GM21423 (cell line): ENCODE data around the gene CIZ1.
A peak's percentile ranks its signal among the peaks of the same experiment; 100 is the strongest.

Source experiments
- ATAC-seq: cut with Tn5 transposase; IDR thresholded peaks from one replicate; pipeline ENCODE4 v1.9.1; 2021; ENCODE audit warnings: mild to moderate bottlenecking, moderate library complexity; ENCODE audit not compliant: unreplicated experiment

The CIZ1 gene

GRCh38 chr9:128127990-128128835 is 63.2 kb downstream of the CIZ1 start:
- peak; percentile 65 for ATAC-seq

- ATAC-seq: peak; percentile 60
Observed at GRCh38 chr9:128127568-128127989, 63.8 kb downstream of the CIZ1 start, which contains the start of gene PTGES2. Gene PTGES2 (minus strand): TSS chr9:128127729. CDS start chr9:128127717, 12 bp downstream.

GRCh38 chr9:128125580-128126354 is 65.6 kb downstream of the CIZ1 start:
- no peak for ATAC-seq

DNA sequence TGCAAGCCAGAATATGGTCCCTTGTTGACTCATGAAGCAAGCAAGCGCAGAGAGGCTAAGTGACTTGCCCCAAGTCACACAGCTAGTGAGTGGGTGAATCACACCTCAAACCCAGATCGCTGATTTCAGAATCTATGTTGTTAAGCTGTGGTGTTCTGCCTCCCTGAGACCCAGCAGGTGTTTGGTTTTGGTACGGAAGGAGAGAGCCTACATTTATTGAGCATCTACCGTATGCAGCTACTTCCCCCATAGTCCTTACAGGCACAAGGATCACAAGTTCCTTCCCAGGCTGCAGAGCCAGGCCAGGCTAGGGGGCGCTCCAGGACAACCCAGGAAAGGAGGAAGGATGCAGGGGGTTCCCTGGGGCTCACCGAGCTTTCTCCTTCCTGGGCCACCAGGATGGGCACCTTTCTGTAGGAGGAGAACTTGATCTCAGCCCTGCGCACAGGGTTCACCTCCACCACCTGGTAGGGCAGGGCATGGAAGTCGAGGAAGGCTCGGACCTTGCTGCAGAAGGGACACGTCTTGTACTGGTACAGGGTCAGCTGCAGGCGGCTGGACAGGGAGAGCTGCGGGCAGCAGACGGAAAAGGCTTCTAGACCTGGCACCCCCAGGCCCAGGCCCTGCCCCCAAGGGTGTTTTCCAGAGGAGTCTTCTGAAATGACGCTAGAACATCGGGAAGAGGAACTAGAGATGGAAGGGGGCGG is 66.3 kb downstream of the CIZ1 start:
- no peak for ATAC-seq

- ATAC-seq: no peak
Observed at GRCh38 chr9:128124451-128124850, 66.9 kb downstream of the CIZ1 start.

DNA sequence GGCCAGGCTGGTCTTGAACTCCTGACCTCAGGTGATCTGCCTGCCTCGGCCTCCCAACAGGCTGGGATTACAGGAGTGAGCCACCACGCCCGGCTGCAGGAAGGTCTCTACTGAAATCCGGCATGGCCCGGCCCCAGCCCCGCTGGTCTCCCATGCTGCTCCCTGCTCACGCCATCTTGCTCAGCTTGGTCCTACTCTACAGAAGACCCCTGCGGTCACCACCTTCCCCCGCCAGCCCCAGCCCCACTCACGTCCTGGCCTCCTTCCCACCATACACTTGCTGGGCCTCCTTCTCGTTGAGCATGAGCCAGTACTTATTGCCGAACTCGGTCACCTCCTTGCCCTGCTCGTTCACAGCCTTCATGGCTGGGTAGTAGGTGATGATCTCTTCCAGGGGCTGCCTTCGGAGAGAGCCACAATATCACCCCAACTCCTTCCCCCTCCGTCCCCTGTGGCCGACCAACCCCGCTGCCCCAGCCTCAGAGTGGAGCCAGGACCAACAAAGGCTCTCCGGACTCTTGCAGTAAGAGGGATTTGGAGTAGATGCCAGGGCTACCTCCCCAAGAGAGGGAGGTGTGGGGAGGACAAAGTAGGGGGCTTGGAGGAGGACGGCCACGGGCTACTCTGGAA is 67.8 kb downstream of the CIZ1 start:
- ATAC-seq: no peak

- no peak for ATAC-seq
Observed at GRCh38 chr9:128122809-128123175, 68.6 kb downstream of the CIZ1 start.

GRCh38 chr9:128121924-128122808 is 69.2 kb downstream of the CIZ1 start:
- no peak for ATAC-seq

- no peak for ATAC-seq
Observed at GRCh38 chr9:128121466-128121810, 69.9 kb downstream of the CIZ1 start.

GRCh38 chr9:128120741-128121465 is 70.5 kb downstream of the CIZ1 start:
- ATAC-seq: no peak

DNA sequence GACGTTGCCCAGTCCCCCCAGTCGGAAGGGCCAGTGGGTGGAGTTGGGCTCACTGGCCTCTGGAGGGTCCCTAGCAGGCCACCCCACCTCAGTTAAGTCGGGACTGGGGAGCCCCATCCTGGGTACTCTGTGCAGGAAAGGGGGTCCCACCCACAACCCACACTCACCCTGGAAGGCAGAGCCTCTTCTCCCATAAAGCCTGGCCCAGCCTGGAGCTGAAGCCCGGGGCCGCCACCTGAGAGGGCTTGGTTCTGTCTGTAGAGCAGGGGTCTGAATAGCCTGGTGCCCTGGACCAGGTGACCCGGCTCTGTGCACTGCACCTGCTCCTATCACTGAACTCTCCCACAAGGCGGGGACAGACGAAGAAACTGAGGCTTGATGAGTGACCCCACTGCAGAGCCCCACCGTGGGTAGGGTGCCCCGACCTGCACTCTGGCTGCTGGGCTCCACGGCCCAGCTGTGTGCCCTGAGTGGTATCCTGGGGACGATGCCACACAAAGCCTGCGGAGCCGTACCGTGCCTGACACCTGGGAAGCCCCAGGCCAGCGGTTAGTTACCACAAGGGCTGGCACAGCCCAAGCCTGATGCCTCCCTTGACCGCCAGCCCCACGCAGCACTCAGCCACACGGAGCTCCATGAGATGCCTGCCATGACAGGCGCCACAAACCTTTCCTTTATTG is 71.2 kb downstream of the CIZ1 start:
- ATAC-seq: no peak

DNA sequence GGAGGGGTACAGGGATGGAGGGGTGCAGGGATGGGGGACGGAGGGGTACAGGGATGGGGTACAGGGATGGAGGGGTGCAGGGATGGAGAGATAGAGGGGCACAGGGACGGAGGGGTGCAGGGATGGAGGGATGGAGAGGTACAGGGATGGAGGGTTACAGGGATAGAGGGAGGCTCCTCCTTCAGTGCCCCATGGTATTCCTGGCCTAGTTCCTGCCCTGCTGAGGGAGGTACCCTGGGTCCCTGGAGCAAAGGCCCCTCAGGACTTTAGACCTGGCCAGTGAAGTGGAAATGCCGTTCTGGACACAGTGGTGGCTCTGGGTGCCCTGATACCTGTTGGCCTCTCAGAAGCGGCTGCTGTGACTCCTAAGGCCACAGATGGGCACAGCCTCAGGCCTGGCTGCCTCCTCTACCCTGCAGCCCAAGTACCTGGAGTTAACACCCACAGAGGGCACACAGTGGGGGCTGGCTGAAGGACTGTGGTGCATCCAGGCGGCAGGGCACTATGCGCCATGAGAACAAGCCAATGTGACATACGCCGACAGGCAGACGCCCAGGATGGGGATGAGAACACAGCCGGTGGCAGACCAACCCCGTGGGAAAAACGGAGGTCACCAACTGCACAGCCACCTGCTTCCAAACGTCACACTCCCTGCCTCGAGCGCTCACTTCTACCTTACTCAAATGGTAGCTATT is 72.3 kb downstream of the CIZ1 start:
- ATAC-seq: no peak

- ATAC-seq: no peak
Observed at GRCh38 chr9:128118472-128118857, 72.9 kb downstream of the CIZ1 start.

DNA sequence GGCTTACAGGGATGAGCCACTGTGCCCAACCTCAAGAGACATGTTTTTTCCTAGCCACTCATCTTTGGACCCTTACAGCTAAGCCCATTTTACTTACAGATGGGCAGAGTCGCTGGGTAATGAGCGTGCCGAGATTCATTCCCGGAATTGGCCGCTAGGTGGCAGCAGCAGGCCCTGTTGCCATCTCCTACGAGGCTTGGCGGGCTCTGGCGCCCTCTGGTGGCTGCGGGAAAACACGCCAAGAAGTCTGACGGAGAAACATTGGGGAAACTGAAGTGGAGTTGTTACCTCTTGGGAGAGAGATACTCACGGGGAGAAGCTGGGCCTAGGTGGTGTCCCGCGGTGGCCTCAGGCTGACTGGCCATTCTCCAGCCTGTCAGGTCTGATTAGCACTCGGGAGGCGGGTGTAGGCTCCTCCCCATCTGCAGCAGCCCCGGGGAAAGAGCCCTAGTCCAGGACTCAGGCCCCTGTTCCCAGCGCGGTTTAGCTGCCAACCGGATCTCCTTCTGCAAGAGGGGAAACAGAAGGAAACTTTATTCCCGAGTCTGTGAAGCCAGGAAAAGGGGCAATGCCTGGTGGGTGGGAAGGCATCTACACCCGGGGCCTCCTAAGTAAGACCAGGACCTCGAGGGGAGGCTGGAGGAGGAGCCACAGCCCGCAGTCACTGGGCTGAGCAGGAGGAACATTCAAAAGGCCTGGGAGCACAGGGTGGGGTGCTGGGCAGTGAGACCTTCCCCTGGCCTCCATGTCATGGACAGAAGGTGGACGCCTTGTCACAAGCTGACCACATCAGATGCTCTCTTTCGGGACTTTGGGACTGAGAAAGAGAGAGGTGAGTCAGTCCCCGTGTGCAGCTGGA is 73.5 kb downstream of the CIZ1 start:
- peak; percentile 55 for ATAC-seq

GRCh38 chr9:128116104-128117083 is 75.0 kb downstream of the CIZ1 start:
- ATAC-seq: no peak
